Measurements from ENCODE around the gene CCDC13. TPM values are rescaled to one million over a fixed set of nuclear protein-coding genes. Genes with fewer than 3 reads are reported as not detected.

CCDC13 gene
- total and polyA plus RNA-seq, 10 of the 15 experiments (the other 5 are each of a cell fraction or from before 2014, with no cell fraction given): 0.13 to 0.81 (median 0.30) TPM; not detected in 4

DNA sequence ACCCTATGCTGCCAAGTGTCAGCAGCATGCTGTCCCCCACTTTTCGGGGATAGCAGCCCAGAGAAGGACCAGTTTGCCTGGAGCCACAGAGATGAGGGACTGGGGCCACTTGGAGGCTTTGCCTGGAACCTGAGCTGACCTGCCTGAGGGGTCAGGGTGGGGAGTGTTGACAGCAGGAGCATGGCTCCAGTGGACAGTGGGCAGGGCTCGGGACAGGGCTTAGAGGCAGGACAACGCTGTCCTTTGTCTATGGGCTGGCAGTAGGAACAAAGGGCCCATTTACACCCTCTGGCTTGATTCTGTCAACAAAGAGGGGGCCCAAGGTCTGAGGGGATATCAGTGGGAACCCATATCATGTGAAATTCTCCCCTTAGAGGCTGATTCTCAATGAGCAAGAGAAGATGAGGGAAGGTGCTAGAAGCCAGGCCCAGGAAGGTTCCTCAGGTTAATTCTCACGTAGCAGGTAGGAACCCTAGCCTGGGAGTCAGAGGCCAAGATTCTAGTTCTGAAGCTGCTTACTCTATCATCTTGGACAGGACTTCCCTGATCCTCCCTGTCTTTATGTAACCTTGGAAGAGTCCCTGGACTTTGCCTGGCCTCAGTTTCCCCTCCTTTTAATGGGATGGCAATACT is 40.7 kb downstream of the CCDC13 start (continued):
- TF ChIP-seq NFYB (IDR thresholded peaks at IDR 0.05; ENCODE audit: insufficient read depth, low read depth, low read length) (no peak), BCL11A (IDR thresholded peaks at IDR 0.05; ENCODE audit: low read depth, low read length) (no peak), KAT2A (conservative IDR thresholded peaks at IDR 0.05; ENCODE audit: control insufficient read depth, low read depth, low read length) (no peak)

- no peak for TF ChIP-seq SUPT20H (IDR thresholded peaks at IDR 0.05; ENCODE audit: borderline replicate concordance, control insufficient read depth, low read depth, low read length)
- no peak for TF ChIP-seq ESRRA (IDR thresholded peaks at IDR 0.05; ENCODE audit: low read length)
- no peak for TF ChIP-seq EP300 (IDR thresholded peaks at IDR 0.05; ENCODE audit: borderline replicate concordance in 1 of 2, control insufficient read depth in 1 of 2, low read depth in 2 of 2, low read length in 2 of 2)
- TF ChIP-seq NR2C1 (IDR thresholded peaks at IDR 0.05): no peak
- no peak for TF ChIP-seq CREM (IDR thresholded peaks at IDR 0.05; ENCODE audit: low read depth)
- TF ChIP-seq CBX3 (IDR thresholded peaks at IDR 0.05; ENCODE audit: borderline replicate concordance, low read depth): no peak
- TF ChIP-seq IRF4 (IDR thresholded peaks at IDR 0.05; ENCODE audit: low read depth, low read length): no peak
- TF ChIP-seq PML (IDR thresholded peaks at IDR 0.05; ENCODE audit: low read length): no peak
- TF ChIP-seq NR2C2 (IDR thresholded peaks at IDR 0.05; ENCODE audit: borderline replicate concordance, control insufficient read depth, insufficient read length, low read depth): no peak
- no peak for TF ChIP-seq BHLHE40 (IDR thresholded peaks at IDR 0.05; ENCODE audit: borderline replicate concordance in 1 of 2, low read depth in 2 of 2, low read length in 1 of 2)
- no peak for TF ChIP-seq YY1 (IDR thresholded peaks at IDR 0.05; ENCODE audit: low read depth, low read length)
- TF ChIP-seq CHD1 (IDR thresholded peaks at IDR 0.05; ENCODE audit: low read depth, low read length): no peak
- TF ChIP-seq HDAC2 (IDR thresholded peaks at IDR 0.05): no peak
- TF ChIP-seq NFYB (IDR thresholded peaks at IDR 0.05; ENCODE audit: insufficient read depth, low read depth, low read length): no peak
- no TSS peak for BruUV-seq (replicated peaks)
- in situ Hi-C loops (cut with MboI) (no loop called here), intact Hi-C loops (cut with micrococcal nuclease; ENCODE audit: unreplicated experiment) (no loop called here)
- H3K4me1 ChIP-seq (ENCODE audit: control insufficient read depth, insufficient read depth, low read length): no peaks in the 10 kb centered on the region
- H3K27ac ChIP-seq (ENCODE audit: control insufficient read depth, insufficient read depth): no peak overlapping the region
- no peak overlapping the region for H3K4me2 ChIP-seq (ENCODE audit: control insufficient read depth, insufficient read depth)
- ATAC-seq (no peak), DNase-seq (ENCODE audit: low read depth, low spot score) (no peak), FAIRE-seq (no peak)
- H3K9me3 ChIP-seq (replicated peaks; ENCODE audit: control insufficient read depth, insufficient read depth, low read length): no peaks in the 10 kb centered on the region
- no peak overlapping the region for H2AFZ ChIP-seq (ENCODE audit: control insufficient read depth, low read depth, low read length)
- H3K79me2 ChIP-seq (ENCODE audit: control insufficient read depth, insufficient read depth, low read length): no peaks in the 10 kb centered on the region
- POLR2A ChIA-PET: no interaction called here
- CTCF ChIA-PET: interaction anchor here (0.6 kb wide), 1 partner anchor 1046 kb away, joined by 4 read pairs; no protein-coding TSS in a partner anchor
- SMC1A ChIA-PET (ENCODE audit: uncharacterized antibody, unreplicated experiment): no interaction called here
- no peak overlapping the region for H3K9ac ChIP-seq (ENCODE audit: control insufficient read depth, insufficient read depth, low read length)
- no peak overlapping the region for H3K4me3 ChIP-seq
- RAD21 ChIA-PET (ENCODE audit: unreplicated experiment): no interaction called here
- H3K36me3 ChIP-seq (ENCODE audit: control insufficient read depth in 2 of 2, insufficient read depth in 2 of 2, low read length in 1 of 2): no peaks in the 10 kb centered on the region
- 9% methylated on average over 6 of the region's 6 CpGs for WGBS (ENCODE audit: insufficient coverage, insufficient replicate concordance, low lambda C conversion rate, missing lambda C conversion rate)
- no peaks in the 10 kb centered on the region; a peak in 1 of 4 replicates for H3K27me3 ChIP-seq (replicated peaks in 1 of 2; ENCODE audit: control insufficient read depth in 2 of 2, insufficient read depth in 2 of 2, low read length in 1 of 2)
- no peaks in the 10 kb centered on the region for H4K20me1 ChIP-seq (ENCODE audit: control insufficient read depth, insufficient read depth)
Observed at GRCh38 chr3:42731476-42732195, 41.4 kb downstream of the CCDC13 start.

Measured in GM12878 (cell line).